ENCODE measurements around the gene RBBP9. TPM values are rescaled to one million over a fixed set of nuclear protein-coding genes. Genes with fewer than 3 reads are reported as not detected.

Gene RBBP9
- total and polyA plus RNA-seq, 9 of the 15 experiments (the other 6 are each of a cell fraction or from before 2014, with no cell fraction given) = 0.94 to 4.4 (median 2.5) TPM

- TF ChIP-seq DIDO1 (tag; IDR thresholded peaks at IDR 0.05; ENCODE audit: low read depth) = no peak
- peak; percentile 63 for TF ChIP-seq CXXC5 (CRISPR knock-in tag; IDR thresholded peaks at IDR 0.05)
- TF ChIP-seq MBD2 (IDR thresholded peaks at IDR 0.05; ENCODE audit: borderline replicate concordance, low read depth) = peak; percentile 52; the same call in 1 of the 2 replicates
- TF ChIP-seq POLR2A (conservative IDR thresholded peaks at IDR 0.05) = peak; percentile 42
- TF ChIP-seq ZBTB11 (CRISPR knock-in tag; IDR thresholded peaks at IDR 0.05) = peak in 2 of 3 experiments; percentile 92 to 96; a peak in 4 of 6 replicates
- TF ChIP-seq, protein P1, sequence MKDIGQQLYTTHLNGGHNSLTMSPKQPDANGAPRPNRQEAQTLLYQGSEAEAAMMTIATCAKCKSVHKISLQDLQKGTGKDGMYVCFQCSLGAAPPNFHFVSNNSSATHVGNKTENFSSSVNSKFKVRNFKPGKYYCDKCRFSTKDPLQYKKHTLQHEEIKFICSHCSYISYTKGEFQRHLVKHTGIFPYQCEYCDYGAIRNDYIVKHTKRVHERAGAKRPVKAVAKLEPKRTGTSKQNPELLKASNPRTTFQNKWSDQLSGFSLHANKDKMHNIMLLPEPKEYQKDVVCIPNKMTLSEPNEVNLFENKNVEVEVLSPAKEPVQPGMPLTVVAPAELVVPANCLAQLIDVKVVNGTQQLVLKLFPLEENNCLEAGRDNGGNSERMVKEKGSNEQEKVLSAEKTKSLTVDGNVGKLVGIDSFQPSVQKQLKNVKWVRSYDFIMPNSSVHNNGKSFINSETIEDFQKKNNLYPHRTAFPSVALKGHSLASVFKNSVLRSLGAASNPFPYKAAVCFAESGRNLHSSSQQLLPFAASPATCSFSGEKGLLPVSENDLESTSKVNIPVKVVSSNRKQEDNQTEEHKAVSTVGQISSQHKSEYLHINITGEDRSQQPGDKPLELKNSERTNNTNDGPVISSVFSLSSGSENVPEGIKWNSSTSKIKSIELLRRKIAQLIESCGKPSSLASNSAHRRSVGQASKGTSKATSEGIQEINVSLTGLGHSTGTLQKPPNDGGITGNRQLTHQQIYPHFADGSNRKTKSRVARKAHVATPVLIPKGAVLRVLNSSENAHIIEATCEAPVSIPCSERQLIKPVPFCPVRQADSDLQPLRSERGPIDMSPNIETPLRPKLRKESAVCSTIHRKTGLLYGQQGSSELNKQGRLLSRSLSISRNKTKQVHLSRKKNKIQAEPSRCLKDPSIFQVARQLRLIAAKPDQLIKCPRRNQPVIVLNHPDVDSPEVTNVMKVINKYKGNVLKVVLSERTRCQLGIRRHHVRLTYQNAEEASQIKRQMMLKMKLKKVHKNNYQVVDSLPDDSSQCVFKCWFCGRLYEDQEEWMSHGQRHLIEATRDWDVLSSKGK (CRISPR knock-in tag; IDR thresholded peaks at IDR 0.05) = no peak
- peak; percentile 88 for TF ChIP-seq ZNF316 (IDR thresholded peaks at IDR 0.05)
- peak; percentile 52; the same call in 1 of the 2 replicates for TF ChIP-seq XRCC5 (IDR thresholded peaks at IDR 0.05; ENCODE audit: low read depth, low read length)
- no peak for TF ChIP-seq CHD2 (IDR thresholded peaks at IDR 0.05; ENCODE audit: low read depth, low read length)
- no peak for TF ChIP-seq RAD51 (IDR thresholded peaks at IDR 0.05; ENCODE audit: borderline replicate concordance, low read depth)
- TF ChIP-seq NCOA1 (IDR thresholded peaks at IDR 0.05; ENCODE audit: low read depth) = peak; percentile 47; the same call in 1 of the 2 replicates
- TF ChIP-seq ATF7 (IDR thresholded peaks at IDR 0.05) = peak; percentile 61; the same call in 1 of the 2 replicates
- no peak for TF ChIP-seq NR2C1 (IDR thresholded peaks at IDR 0.05)
- 0 out of 2 replicates have a peak, but pooled peaks have one; percentile 15 for TF ChIP-seq NR2C1 (tag; IDR thresholded peaks at IDR 0.05)
- TF ChIP-seq GATAD2B (IDR thresholded peaks at IDR 0.05; ENCODE audit: borderline replicate concordance) = no peak
- TF ChIP-seq HDAC2 (IDR thresholded peaks at IDR 0.05) = no peak
- TF ChIP-seq GABPA (tag; conservative IDR thresholded peaks at IDR 0.05; ENCODE audit: low read depth) = peak; percentile 63
- TF ChIP-seq, protein P2, sequence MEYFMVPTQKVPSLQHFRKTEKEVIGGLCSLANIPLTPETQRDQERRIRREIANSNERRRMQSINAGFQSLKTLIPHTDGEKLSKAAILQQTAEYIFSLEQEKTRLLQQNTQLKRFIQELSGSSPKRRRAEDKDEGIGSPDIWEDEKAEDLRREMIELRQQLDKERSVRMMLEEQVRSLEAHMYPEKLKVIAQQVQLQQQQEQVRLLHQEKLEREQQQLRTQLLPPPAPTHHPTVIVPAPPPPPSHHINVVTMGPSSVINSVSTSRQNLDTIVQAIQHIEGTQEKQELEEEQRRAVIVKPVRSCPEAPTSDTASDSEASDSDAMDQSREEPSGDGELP (CRISPR knock-in tag; IDR thresholded peaks at IDR 0.05; ENCODE audit: borderline replicate concordance) = peak; percentile 59; the same call in 1 of the 2 replicates
- TF ChIP-seq KDM5B (IDR thresholded peaks at IDR 0.05; ENCODE audit: insufficient replicate concordance, low read depth, low read length) = peak; percentile 65
- peak; percentile 74 for TF ChIP-seq POLR2G (IDR thresholded peaks at IDR 0.05; ENCODE audit: low read depth, low read length)
- peak; percentile 59 for TF ChIP-seq ZFX (CRISPR knock-in tag; IDR thresholded peaks at IDR 0.05)
Measured at GRCh38 chr20:18496740-18497592, at the start of gene RBBP9 (continued).

Measured in K562 (cell line).